Glomerular endothelial cell (primary cell): ENCODE measurements around the gene VEZT. TPM values are rescaled to one million over a fixed set of nuclear protein-coding genes. Genes with fewer than 3 reads are reported as not detected.
A peak's percentile ranks its signal among the peaks of the same experiment; 100 is the strongest.

Experiments used
- DNase-seq: peaks from one replicate; pipeline ENCODE4 v3.0.0-alpha.2; 2011; ENCODE audit warnings: low read depth, low spot score; ENCODE audit errors: extremely low read depth
- total RNA-seq: library from RNA; depleted of rRNA; stranded (reverse); fragments of >200 nt; gene quantifications from 2 replicates; pipeline ENCODE4 v1.2.3, GENCODE V29; 2015

Gene VEZT
- total RNA-seq, 1 donor from 2014 or later: 70.5 TPM

GRCh38 chr12:95248604-95249360 lies 31.2 kb downstream of the VEZT start:
- DNase-seq: no peak

- no peak for DNase-seq
These were observed 35.8 kb downstream of the VEZT start for GRCh38 chr12:95253386-95253785.

DNA sequence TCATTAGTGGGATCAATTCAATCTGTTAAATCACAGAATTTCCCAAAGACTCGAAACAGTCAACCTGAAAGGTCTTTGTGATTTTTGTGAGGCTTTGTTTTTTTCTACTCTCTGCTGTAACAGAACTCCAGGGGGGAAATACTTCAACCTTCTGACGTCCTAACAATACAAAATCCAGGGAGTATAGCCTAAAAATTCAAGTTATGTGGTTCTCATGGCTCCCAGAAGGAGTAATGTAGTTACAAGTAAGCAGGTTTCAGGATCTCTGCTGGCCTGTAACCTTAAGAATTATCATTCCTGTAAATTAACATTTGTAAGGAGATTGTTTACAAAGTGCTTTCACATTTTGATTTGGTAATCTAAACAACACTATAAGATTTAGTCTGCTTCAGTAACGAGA lies 39.9 kb downstream of the VEZT start:
- no peak for DNase-seq

GRCh38 chr12:95258151-95258550 lies 40.5 kb downstream of the VEZT start:
- no peak for DNase-seq

GRCh38 chr12:95258803-95259202 lies 41.2 kb downstream of the VEZT start:
- DNase-seq: no peak

GRCh38 chr12:95259368-95259767 lies 41.8 kb downstream of the VEZT start:
- no peak for DNase-seq

DNA sequence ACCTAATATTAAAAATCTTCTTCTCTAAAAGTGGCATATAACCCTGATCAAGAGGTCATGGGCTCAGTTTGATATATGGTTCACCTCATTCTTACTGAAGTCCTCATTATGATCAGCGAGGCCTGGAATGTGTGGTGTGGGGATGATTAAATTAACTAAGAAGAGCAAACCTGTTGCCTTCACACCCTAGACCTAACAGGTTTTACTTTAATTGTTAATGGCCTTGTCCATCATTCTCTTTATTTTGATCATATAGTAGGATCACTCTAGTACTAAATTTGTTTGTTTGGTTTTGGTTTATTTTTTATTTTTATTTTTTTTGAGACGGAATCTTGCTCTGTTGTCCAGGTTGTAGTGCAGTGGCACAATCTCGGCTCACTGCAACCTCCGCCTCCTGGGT lies 43.5 kb downstream of the VEZT start:
- no peak for DNase-seq

GRCh38 chr12:95262808-95263207 lies 45.2 kb downstream of the VEZT start:
- DNase-seq: peak; percentile 98

DNA sequence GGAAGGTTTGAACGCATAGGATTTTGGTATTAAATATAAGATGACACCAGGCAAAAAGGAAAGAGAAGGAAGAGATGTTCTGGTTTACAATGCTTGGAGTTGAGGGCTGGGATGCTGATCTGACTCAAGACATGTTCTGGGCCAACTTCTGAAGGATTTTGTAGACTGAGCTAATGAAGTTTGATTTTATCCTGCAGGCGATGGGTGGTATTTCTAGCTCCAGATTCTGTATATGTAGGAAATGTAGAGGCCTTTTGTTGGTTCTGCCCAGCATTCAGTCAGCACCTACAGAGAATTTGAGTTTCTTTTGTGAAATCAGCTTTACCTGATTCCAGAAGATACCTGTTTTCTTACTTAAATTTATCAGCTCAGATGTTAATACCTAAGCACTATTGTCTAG lies 48.2 kb downstream of the VEZT start:
- DNase-seq: no peak

DNA sequence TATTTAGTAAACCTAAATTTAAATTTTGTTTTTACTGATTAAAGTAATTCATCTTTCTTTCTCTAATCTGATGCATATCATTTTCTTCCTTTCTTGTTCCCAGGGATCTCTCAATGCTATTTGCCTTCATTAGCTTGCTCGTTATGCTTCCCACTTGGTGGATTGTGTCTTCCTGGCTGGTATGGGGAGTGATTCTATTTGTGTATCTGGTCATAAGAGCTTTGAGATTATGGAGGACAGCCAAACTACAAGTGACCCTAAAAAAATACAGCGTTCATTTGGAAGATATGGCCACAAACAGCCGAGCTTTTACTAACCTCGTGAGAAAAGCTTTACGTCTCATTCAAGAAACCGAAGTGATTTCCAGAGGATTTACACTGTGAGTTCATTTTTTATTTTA lies 48.6 kb downstream of the VEZT start:
- no peak for DNase-seq

- DNase-seq: no peak
These were observed 52.3 kb downstream of the VEZT start for GRCh38 chr12:95269892-95270291.

DNA sequence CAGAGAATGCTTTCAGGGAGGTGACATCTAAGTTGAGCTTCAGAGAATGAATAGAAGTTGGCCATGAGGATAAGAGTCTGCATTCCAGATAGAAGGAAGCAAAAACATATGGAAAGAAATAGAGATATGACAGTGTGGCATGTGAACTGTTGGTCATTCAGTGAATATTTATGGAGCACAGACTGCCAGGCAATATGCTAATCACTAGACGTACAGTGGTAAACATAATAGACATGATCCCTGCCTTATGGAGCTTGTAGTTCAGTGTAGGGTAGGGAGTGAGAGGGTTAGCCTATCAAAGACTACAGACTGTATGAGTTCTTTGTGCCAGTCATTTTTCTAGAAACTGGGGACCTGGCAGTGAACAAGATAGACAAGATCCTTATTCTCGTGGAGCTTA lies 53.9 kb downstream of the VEZT start:
- no peak for DNase-seq

DNA sequence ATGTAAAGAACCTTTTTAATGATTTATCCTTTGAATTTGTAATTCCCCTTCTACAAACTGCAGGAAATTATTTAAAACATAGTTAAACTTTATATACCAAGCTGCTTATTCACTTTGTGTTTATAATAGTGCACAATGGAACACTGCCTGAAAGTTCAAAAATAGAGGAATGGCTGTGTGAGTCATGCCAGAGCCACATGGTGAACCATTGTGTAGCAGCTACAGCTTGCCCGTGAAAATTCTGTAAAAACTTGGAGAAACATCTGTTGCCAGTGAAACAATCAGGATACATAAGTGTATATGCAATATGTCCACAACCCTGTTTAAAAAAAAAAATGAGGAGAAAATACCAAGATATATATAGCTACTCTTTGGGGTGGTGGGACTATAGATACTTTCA lies 59.5 kb downstream of the VEZT start:
- peak; percentile 81 for DNase-seq

GRCh38 chr12:95279856-95280255 lies 62.2 kb downstream of the VEZT start:
- DNase-seq: no peak

DNA sequence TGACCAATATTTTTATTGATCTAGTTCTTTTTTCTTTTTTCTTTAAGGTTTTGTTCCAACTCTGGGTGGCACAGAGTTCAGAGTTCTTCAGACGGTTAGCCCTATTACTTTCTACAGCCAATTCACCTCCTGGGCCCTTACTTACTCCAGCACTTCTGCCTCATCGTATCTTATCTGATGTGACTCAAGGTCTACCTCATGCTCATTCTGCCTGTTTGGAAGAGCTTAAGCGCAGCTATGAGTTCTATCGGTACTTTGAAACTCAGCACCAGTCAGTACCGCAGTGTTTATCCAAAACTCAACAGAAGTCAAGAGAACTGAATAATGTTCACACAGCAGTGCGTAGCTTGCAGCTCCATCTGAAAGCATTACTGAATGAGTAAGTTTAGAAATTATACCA lies 64.7 kb downstream of the VEZT start:
- DNase-seq: no peak

- DNase-seq: no peak
These were observed 65.8 kb downstream of the VEZT start for GRCh38 chr12:95283371-95283770.

DNA sequence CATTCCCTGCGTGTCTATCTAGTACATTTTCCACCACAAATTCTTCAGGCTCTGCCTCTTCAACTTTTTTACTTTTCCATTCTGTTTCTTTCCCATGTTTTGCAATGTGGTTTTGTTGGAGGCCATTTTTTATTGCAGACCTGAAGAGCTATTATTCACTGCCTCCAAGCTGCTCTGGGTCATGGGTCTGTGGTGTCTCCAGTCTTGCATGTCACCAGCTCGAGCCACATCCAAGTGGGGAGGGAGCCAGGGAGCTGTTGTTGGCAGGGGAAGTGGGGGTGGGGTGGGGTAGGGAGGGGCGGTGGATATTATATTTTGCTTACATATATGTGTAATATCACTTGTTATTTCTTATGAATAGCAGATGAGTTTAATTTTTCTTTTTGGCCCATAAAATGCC lies 69.1 kb downstream of the VEZT start:
- no peak for DNase-seq

- no peak for DNase-seq
These were observed 73.9 kb downstream of the VEZT start for GRCh38 chr12:95291501-95291900.

- DNase-seq: no peak
These were observed 81.3 kb downstream of the VEZT start for GRCh38 chr12:95298916-95299315.

GRCh38 chr12:95300286-95300685 lies 82.7 kb downstream of the VEZT start:
- DNase-seq: no peak

DNA sequence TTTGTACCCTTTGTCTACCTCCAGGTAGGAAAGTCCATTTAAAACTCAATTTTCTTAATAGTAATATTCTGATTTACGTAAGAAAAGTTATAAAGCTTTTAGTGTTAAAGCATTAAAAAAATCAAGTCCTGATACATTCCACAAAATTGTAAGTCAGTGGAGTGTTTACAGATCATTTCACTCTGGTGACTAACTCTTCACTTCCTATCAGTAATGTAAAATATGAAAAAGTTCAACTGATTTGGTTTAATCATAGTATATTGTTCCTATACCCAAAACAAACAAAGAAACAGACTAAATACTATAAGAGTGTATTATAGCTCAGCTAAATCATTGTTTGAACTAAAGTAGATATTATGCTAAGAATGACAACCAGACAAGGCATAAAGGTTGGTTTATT lies 85.9 kb downstream of the VEZT start:
- no peak for DNase-seq

DNA sequence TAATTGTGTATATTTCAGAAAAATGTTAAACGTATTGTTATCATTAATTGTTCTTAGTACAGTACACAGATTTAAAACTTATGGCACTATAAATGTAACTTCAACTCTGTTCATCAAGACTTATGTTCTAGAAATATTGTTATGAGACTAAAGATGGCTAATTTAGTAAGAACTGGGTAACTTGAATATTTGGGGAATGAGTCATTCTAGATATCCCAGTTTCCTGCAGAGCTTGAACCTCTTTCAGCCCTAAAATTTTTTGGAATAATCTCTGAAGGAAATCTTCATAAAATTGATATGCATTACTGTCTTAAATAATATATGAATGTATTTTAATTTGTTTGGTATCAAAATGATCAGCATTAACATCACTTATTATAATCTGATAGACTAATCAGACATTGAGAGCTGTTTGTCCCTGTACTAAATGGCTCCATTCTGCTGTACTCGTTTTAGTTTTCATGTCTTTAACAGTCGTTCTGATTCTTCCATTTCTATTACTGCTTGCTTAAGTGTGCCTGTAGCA lies 87.1 kb downstream of the VEZT start:
- DNase-seq: no peak

DNA sequence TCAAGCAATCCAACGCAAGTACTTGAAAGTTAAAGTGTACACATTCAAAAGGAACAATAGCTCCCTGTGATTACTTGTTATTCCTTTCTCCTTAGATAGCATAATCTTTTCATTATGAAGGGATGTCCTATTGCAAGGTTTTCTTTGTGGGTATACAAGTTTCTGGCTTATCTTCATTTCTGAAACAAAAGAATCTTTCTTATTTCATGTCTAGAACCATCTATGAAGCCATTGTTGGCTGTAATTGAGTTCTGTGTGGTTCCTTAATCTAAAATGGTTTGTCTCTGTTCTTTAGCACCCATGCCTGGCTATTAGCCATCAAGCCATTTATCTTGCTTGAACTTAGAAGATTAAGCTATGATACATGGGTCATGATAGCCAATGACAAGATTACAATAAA lies 95.0 kb downstream of the VEZT start:
- DNase-seq: no peak
